Stimulated activated CD8-positive, alpha-beta memory T cell treated with anti-CD3 and anti-CD28 coated beads, Interleukin-12 subunit alpha, Interleukin-12 subunit beta, amount 100 ng/mL, for 1 hour (primary cell): Measurements from ENCODE around the gene CRTAC1.
"Not testable (repeated sequence)": the region's sequence is repeated elsewhere in the genome, so short reads cannot be mapped to it uniquely, and the experiment has no call there.

Experiments used
- DNase-seq: peaks from one replicate; pipeline ENCODE4 v3.0.0-alpha.2; 2020; ENCODE audit warnings: low read depth

The CRTAC1 gene

GRCh38 chr10:97842114-97842513 is 188.3 kb downstream of the CRTAC1 start:
- DNase-seq = not testable (repeated sequence)

DNA sequence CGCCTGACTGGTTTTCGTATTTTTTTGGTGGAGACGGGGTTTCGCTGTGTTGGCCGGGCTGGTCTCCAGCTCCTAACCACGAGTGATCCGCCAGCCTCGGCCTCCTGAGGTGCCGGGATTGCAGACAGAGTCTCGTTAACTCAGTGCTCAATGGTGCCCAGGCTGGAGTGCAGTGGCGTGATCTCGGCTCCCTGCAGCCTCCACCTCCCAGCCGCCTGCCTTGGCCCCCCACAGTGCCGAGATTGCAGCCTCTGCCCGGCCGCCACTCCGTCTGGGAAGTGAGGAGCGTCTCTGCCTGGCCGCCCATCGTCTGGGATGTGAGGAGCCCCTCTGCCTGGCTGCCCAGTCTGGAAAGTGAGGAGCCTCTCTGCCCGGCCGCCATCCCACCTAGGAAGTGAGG is 189.3 kb downstream of the CRTAC1 start:
- not testable (repeated sequence) for DNase-seq

DNA sequence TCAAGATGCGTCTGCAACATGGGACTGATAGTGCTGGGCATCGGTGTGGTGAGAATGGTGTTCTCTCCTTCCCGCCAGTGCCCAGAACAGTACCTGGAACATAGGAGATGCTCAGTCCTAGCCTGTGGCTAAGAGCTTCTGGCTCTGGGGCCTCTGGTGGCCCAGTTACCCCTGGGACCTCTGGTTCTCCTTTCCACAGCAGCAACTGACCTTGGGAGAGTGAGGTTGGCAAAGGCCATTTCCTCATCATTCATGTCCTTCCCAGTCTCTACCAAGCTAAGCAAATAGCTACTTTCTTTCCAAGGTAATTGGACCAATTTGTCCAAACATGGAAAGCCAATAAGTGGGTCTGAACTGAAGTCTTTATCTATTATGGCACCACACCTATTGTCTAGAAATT is 192.3 kb downstream of the CRTAC1 start:
- no peak for DNase-seq

DNA sequence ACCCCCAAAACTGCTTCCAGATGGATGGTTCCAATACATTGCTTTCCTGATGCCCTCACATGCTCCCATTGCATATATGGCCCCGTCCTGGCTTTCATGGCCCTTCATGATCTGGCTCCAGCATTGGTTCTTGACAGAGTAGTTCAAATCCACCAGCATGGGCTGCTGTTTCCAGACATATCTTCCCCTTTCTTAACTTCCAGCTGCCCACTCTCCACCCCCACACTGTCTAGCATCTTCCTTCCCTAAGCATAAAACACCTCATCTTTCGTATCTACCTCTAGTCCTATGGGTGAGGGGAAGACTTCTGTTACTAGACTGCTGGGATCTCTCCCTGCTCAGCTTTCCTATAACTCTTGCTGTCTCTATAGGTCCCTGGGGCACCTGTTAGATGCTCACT is 194.0 kb downstream of the CRTAC1 start:
- DNase-seq = no peak

GRCh38 chr10:97831259-97831658 is 199.2 kb downstream of the CRTAC1 start:
- DNase-seq = no peak

DNA sequence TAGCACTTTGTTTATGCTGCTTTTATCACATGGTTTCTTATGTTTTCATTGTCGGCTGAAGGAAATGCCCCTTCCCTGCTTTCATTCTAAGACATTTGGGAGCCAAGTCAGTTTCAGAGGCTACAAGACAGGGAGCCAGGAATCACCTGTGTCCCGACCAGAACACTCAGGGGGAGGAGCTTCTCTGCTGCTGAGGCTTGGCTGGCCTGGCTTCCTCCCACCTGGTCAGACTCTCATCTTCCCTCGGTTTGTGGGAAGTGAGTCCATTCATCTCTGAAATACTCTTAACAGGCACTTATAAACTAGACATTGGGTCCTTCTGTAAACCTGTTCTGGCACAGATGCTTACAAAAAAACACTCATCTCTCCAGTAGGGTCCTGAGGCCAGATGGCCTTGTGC is 200.4 kb downstream of the CRTAC1 start:
- DNase-seq = no peak

DNA sequence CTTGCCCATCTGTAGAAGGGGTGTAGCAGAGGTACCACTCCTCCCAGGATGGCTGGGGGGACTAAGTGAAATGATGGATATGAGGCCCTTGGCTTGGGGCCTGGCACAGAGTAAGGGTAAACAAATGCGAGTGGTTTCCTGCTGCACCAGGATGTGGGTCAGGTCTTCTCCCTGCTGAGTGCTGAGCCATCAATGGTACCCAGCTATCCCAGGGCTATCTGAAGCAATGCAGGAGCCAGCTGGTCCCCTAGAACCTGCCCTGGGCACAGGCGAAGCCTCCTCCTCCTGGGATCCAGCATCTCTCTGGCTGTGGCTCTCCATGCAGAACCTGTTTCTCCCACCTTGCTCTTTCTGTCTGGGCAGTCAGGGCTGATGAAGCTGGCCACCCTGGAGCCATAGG is 201.7 kb downstream of the CRTAC1 start:
- no peak for DNase-seq

DNA sequence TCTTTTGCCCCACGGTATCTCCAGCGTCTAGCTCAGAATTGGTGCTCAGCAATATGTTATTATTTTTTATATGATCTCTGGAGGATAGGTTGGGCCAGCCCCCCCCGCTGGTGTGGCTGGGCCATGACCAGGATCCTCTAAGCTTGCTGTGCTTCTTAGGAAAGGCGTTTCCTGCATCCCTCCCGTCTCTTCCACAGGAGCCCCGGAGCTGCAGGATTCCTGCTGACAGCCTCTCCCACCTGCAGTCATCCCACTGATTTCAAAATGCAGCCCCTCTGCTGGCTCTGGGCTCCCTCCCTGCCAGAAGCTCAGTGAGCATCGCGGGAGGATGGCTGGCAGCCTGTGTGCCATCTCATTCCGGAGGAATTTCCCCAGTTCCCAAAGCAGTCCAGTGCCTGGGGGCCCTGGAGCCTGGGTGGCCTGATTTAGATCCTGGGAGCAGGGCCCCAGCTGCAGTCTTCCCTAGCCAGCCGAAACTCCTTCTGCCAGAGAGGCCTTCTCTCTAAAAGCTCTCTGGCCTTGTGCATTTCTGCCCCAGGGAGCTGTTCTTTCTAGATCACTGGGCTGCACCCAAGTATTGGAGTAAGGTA is 202.6 kb downstream of the CRTAC1 start:
- no peak for DNase-seq

DNA sequence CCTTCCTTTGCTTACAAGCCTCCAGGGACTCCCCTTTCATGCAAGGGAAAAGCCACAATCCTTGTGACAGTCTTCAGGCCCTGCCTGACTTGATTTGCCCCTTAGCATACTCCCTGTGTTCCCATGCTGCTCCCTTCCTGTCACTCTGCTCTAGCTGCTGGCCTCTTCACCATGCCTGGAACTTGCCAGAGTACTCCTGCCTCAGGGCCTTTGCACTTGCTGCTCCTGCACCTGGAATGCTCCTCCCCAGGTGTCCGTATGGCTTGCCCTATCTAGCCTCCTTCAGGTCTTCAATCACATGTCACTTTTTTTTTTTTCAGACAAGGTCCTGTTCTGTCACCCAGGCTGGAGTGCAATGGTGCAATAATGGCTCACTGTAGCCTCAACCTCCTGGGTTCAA is 203.5 kb downstream of the CRTAC1 start:
- DNase-seq = no peak

GRCh38 chr10:97825020-97825760 is 205.2 kb downstream of the CRTAC1 start:
- DNase-seq = no peak

GRCh38 chr10:97823734-97824133 is 206.7 kb downstream of the CRTAC1 start:
- DNase-seq = no peak

- no peak for DNase-seq
Observed at GRCh38 chr10:97822261-97822687, 208.1 kb downstream of the CRTAC1 start.

GRCh38 chr10:97821308-97822038 is 208.9 kb downstream of the CRTAC1 start:
- no peak for DNase-seq

DNA sequence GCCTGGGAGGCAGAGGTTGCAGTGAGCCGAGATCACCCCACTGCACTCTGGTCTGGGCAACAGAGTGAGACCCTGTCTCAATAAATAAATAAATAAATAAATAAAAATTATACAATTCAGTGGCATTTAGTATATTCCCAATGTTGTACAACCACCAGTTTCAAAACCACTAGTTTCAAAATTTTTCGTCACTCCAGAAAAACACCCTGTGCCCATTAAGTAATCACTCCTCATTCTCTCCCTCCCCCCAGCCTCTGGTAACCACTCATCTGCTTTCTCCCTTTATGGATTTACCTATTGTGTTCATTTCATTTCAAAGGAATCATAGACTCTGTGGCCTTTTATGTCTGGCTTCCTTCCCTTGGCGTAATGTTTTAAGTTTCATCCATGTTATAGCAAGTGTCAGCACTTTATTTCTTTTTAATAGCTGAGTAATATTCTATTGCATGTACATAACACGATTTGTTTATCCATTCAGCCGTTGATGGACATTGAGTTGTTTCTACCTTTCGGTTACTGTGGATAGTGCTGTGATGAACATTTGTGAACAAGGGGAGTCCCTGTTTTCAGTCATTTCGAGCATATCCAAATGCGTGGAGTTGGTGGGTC is 210.2 kb downstream of the CRTAC1 start:
- no peak for DNase-seq

- DNase-seq = no peak
Observed at GRCh38 chr10:97818572-97818971, 211.8 kb downstream of the CRTAC1 start.

GRCh38 chr10:97816609-97817008 is 213.8 kb downstream of the CRTAC1 start:
- DNase-seq = no peak
